ENCODE measurements around the gene DCTN4. TPM values are rescaled to one million over a fixed set of nuclear protein-coding genes. Genes with fewer than 3 reads are reported as not detected.

Gene DCTN4
- total RNA-seq, 4 donors from 2014 or later, result 48.5 to 59.7 (median 49.3) TPM

DNA sequence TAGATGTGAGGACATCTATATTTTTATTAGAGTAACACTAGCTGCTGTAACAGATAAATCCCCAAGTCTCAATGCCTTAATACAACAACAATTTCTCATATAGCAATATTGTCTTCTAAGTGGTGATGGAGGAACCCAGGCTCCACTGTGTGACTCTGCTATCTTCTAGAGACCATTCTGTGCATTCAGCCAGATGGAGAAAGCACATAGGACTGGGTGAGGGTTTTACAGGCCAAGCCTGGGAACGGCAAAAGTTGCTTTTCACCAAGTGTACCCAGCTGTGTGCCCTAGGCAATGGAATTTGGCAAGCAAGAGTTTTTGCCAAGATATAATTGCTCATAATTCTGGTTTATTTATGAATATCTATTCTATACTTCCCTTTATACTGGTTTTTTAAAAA is 69.7 kb downstream of the DCTN4 start:
- DNase-seq (ENCODE audit: extremely low spot score), result no peak
- no peaks in the 10 kb centered on the region for H3K9me3 ChIP-seq
- H3K27me3 ChIP-seq, result no peaks in the 10 kb centered on the region
- WGBS, result 88% methylated on average over 1 of the region's 1 CpG
- intact Hi-C loops (cut with DNase I), result no loop called here
- H3K27ac ChIP-seq (replicated peaks in 1 of 4), result no peak overlapping the region
- no peaks in the 10 kb centered on the region for H3K4me1 ChIP-seq
- TF ChIP-seq EP300 (IDR thresholded peaks at IDR 0.05) (no peak), POLR2AphosphoS5 (IDR thresholded peaks at IDR 0.05) (no peak), POLR2A (IDR thresholded peaks at IDR 0.05; ENCODE audit: low read depth) (no peak), CTCF (IDR thresholded peaks at IDR 0.05) (no peak)
- no peak overlapping the region for H3K4me3 ChIP-seq
- H3K36me3 ChIP-seq, result peaks cover 35 to 63% (median 53%) of the 10 kb centered on the region in 4 donors

GRCh38 chr5:150676578-150676977 is 82.2 kb downstream of the DCTN4 start:
- TF ChIP-seq EP300 (IDR thresholded peaks at IDR 0.05) (no peak), POLR2AphosphoS5 (IDR thresholded peaks at IDR 0.05) (no peak), POLR2A (IDR thresholded peaks at IDR 0.05; ENCODE audit: low read depth) (no peak), CTCF (IDR thresholded peaks at IDR 0.05) (no peak)
- no peak overlapping the region for H3K4me3 ChIP-seq
- H3K27me3 ChIP-seq, result peaks cover 0 to 12% (median 5%) of the 10 kb centered on the region in 4 donors
- H3K4me1 ChIP-seq, result peaks cover 22 to 32% (median 27%) of the 10 kb centered on the region in 4 donors
- WGBS, result 94% methylated on average over 7 of the region's 9 CpGs
- peaks cover 0 to 10% (median 0%) of the 10 kb centered on the region in 4 donors for H3K36me3 ChIP-seq
- no peak for DNase-seq (ENCODE audit: extremely low spot score)
- no peaks in the 10 kb centered on the region for H3K9me3 ChIP-seq
- intact Hi-C loops (cut with DNase I), result no loop called here
- H3K27ac ChIP-seq (replicated peaks in 1 of 4), result no peak overlapping the region

DNA sequence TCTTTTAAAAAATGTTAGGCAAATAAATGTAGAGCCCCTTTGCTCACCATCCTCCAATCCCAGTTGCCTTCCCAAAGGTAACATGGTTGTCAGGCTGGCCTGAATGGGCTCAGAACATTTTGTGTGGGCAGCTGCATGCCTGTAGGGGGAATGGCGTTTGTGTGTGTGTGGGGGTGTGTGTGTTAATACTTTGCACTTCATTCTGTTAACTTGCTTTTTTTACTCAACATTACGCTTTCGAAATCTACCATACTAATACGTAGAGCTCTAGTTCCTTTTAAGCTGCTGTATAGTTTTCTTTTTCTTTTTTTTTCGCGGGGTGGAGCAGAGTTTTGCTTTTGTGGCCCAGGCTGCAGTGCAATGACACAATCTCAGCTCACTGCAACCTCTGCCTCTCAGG is 83.7 kb downstream of the DCTN4 start:
- Histone ChIP-seq H3K27me3 (peaks cover 0 to 18% (median 9%) of the 10 kb centered on the region in 4 donors), H3K27ac (replicated peaks in 1 of 4) (no peak overlapping the region), H3K36me3 (peaks cover 0 to 10% (median 0%) of the 10 kb centered on the region in 4 donors), H3K9me3 (no peaks in the 10 kb centered on the region), H3K4me1 (peaks cover 26 to 35% (median 34%) of the 10 kb centered on the region in 4 donors), H3K4me3 (no peak overlapping the region)
- no peak for DNase-seq (ENCODE audit: extremely low spot score)
- WGBS, result 79% methylated on average over 6 of the region's 6 CpGs
- intact Hi-C loops (cut with DNase I), result no loop called here
- TF ChIP-seq POLR2AphosphoS5 (IDR thresholded peaks at IDR 0.05), result no peak
- TF ChIP-seq POLR2A (IDR thresholded peaks at IDR 0.05; ENCODE audit: low read depth), result no peak
- no peak for TF ChIP-seq EP300 (IDR thresholded peaks at IDR 0.05)
- TF ChIP-seq CTCF (IDR thresholded peaks at IDR 0.05), result no peak

GRCh38 chr5:150674341-150674821 is 84.4 kb downstream of the DCTN4 start:
- intact Hi-C loops (cut with DNase I), result no loop called here
- DNase-seq (ENCODE audit: extremely low spot score), result no peak

More at GRCh38 chr5:150674341-150674821, 84.4 kb downstream of the DCTN4 start:
- Histone ChIP-seq H3K27ac (replicated peaks in 1 of 4) (peak overlapping the region in 3 of 4 donors; percentile 14 to 50 (median 23)), H3K27me3 (peaks cover 0 to 18% (median 9%) of the 10 kb centered on the region in 4 donors), H3K36me3 (peaks cover 0 to 9% (median 0%) of the 10 kb centered on the region in 4 donors), H3K9me3 (no peaks in the 10 kb centered on the region), H3K4me1 (peaks cover 26 to 35% (median 34%) of the 10 kb centered on the region in 4 donors), H3K4me3 (no peak overlapping the region)
- TF ChIP-seq POLR2A (IDR thresholded peaks at IDR 0.05; ENCODE audit: low read depth), result no peak
- TF ChIP-seq CTCF (IDR thresholded peaks at IDR 0.05), result no peak
- TF ChIP-seq EP300 (IDR thresholded peaks at IDR 0.05), result no peak
- TF ChIP-seq POLR2AphosphoS5 (IDR thresholded peaks at IDR 0.05), result no peak
- WGBS, result 73% methylated on average over 4 of the region's 4 CpGs
